HG03135 (cell line): ENCODE results near the gene PGM3.

Experiments
- ATAC-seq: cut with Tn5 transposase; IDR thresholded peaks from one replicate; pipeline ENCODE4 v1.9.1; 2021; ENCODE audit warnings: mild to moderate bottlenecking, moderate library complexity; ENCODE audit not compliant: unreplicated experiment

The PGM3 gene

GRCh38 chr6:83119742-83120300, 73.2 kb downstream of the PGM3 start:
- no peak for ATAC-seq

- ATAC-seq, result no peak
Observed at GRCh38 chr6:83117802-83118201, 75.3 kb downstream of the PGM3 start.
